Right ventricle myocardium inferior (tissue), 1 donor: ENCODE results near the gene MAP3K20. TPM values are rescaled to one million over a fixed set of nuclear protein-coding genes. Genes with fewer than 3 reads are reported as not detected.
"Not testable (repeated sequence)": the region's sequence is repeated elsewhere in the genome, so short reads cannot be mapped to it uniquely, and the experiment has no call there.

ENCODE experiments used
- ATAC-seq: fragments of 200-7000 bp; cut with Tn5 transposase; one replicate; pipeline ENCODE4 v1.9.1; 2020; ENCODE audit warnings: mild to moderate bottlenecking, moderate library complexity
- DNase-seq: peaks from one replicate; pipeline ENCODE4 v3.0.0; 2021; ENCODE audit errors: missing footprints
- intact Hi-C: fragments of 100-400 bp; cut with DNase I; formaldehyde crosslinking; loops from one replicate; pipeline ENCODE4 v1.11.0; 2022
- total RNA-seq: library from RNA; stranded (reverse); fragmentation: NEBNext Ultra II Directional; extraction: Animal tissue kit (Norgen Biotek cat#: 25700); gene quantifications from one replicate; pipeline ENCODE4 v1.2.1, GENCODE V29; 2021
- donor health status: DM: no; HTN: yes; CAD: no; lungs with severe emphysema.

MAP3K20 gene
- total RNA-seq, 1 donor from 2014 or later = 435 TPM

DNA sequence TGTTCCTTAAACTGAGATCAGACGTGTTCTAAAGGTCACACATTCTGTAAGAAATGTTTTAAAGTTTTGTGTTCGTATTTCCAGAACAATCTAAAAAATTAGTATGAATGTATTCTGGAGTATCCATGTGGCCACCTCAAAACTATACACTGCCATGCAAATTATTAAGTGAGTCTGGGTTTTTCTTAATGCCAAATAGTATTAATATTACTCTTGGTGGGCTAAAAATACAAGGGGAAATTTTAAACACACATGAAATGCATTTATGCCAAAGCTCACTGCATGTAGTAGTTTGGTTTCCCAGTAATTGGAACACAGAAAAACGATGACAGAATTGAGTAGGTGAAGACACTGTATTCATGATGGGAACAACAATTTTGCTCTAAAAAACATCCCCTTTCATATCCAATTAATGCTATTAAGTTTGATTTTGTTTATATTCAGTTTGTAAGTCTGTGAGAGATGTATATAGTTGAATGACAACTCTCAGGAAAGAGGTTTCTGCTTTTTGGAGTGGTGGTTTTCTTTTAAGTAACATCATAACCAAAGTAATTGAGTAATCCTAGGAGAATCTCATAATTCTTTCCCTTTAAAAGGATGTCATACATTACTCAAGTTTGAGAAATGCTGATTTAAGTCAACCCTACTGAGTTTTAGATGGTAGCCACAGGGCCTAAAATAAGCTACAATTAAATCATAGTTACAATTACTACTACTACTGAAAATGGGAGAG lies 203.3 kb downstream of the MAP3K20 start:
- DNase-seq (no peak), ATAC-seq (no peak)
- intact Hi-C loops = no loop called here

- no peak for ATAC-seq
These were observed 203.9 kb downstream of the MAP3K20 start for GRCh38 chr2:173279527-173279868.

DNA sequence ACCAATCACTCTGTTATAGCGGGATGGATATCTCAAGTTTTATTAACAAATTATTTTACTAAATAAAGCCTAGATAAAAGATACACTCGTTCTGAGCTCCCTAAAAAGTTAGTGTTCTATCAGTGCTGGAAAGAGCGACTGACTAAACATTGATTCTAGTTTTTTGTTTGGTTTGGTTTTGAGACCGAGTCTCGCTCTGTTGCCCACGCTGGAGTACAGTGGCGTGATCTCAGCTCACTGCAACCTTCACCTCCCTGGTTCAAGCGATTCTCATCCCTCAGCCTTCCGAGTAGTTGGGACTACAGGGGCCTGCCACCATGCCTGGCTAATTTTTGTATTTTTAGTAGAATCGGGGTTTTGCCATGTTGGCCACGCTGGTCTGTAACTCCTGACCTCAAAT lies 205.2 kb downstream of the MAP3K20 start:
- DNase-seq (no peak), ATAC-seq (no peak)
- intact Hi-C loops = no loop called here

More at GRCh38 chr2:173279527-173279868, 203.9 kb downstream of the MAP3K20 start:
- intact Hi-C loops = no loop called here
- no peak for DNase-seq

DNA sequence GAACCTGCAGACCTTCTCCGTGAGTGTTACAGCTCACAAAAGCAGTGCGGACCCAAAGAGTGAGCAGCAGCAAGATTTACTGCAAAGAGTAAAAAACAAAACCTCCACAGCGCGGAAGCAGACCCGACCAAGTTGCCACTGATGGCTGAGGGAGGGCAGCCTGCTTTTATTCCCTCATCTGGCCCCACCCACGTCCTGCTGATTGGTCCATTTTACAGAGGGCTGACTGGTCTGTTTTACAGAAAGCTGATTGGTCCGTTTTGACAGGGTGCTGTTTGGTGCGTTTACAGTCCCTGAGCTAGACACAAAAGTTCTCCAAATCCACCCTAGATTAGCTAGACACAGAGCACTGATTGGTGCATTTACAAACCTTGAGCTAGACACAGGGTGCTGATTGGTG lies 206.3 kb downstream of the MAP3K20 start:
- DNase-seq, ATAC-seq, intact Hi-C loops: not testable (repeated sequence)

DNA sequence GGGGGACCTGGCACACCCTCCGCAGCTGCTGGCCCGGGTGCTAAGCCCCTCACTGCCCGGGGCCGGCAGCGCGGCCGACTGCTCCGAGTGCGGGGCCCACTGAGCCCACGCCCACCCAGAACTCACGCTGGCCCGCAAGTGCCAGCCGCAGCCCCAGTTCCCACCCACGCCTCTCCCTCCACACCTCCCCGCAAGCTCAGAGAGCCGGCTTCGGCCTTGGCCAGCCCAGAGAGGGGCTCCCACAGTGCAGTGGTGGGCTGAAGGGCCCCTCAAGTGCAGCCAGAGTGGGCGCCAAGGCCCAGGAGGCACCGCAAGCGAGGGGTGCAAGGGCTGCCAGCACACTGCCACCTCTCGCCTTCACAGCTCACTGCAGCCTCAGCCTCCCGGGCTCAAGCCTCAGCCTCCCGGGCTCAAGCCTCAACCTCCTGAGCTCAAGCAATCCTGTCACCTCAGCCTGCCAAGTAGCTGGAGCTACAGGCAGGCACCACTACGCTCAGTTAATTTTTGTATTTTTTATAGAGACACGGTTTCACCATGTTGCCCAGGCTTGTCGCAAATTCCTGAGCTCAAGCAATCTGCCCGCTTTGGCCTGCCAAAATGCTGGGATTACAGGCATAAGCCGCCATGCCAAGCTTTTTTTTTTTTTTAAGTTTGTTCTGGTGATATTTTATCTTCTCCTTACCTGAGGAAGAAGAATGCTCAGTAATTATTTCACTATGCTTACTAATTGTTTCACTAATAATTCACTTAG lies 207.3 kb downstream of the MAP3K20 start:
- ATAC-seq = no peak
- intact Hi-C loops = no loop called here

DNA sequence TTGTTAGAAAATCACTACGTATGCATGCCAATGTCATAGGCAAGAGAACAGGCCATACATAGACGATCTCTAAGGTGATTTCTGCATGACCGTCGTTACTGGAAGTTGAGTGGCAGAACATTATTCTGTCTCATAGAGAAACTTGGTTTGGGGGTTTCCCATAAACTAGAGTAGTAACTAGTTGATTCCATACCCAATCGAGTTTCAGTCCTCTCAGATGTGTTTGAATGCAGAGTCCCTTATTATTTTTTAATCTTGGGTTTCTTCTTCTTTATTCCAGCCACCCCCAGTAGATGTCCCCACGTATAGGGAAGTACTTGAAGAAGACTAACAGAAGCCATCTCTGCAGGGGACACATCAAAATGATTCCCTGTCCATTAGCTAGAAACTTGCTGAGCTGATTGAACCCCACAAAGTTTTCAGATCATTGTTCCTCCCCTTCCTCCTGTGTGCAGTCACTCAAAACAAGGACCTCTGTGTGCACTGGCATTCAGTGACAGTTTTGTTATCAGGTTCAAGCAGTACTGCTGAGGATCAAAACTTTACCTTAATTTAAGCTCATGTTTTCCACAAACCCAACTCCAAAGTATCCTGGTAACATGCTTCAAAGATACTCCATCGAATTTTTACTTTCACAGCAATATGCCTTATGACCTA lies 210.6 kb downstream of the MAP3K20 start:
- ATAC-seq (no peak), DNase-seq (no peak)
- intact Hi-C loops = no loop called here

More for the DNA sequence above, 207.3 kb downstream of the MAP3K20 start:
- DNase-seq = no peak

GRCh38 chr2:173287594-173287993 lies 211.9 kb downstream of the MAP3K20 start:
- intact Hi-C loops = no loop called here
- ATAC-seq (no peak), DNase-seq (no peak)

- intact Hi-C loops = no loop called here
- DNase-seq (no peak), ATAC-seq (no peak)
These were observed 212.9 kb downstream of the MAP3K20 start for GRCh38 chr2:173288561-173288960.

DNA sequence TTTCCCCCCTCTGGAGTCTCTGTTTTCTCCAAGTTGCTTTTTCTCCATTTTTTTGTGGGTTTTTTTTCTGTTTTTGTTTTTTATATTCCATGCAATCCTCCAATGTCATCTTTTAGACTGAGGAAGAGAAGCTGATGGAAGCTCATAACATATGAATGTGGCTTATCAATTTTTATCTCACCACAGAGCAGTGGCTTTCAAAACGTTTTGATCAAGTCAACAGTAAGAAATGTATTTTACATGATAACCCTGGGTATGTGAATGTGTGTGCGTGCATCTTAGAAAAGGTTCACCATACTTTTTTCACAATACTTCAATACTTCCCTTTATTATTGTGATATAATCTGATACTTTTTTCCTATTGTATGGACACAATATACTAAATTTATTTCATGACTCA lies 214.4 kb downstream of the MAP3K20 start:
- intact Hi-C loops = no loop called here
- no peak for DNase-seq
- no peak for ATAC-seq

DNA sequence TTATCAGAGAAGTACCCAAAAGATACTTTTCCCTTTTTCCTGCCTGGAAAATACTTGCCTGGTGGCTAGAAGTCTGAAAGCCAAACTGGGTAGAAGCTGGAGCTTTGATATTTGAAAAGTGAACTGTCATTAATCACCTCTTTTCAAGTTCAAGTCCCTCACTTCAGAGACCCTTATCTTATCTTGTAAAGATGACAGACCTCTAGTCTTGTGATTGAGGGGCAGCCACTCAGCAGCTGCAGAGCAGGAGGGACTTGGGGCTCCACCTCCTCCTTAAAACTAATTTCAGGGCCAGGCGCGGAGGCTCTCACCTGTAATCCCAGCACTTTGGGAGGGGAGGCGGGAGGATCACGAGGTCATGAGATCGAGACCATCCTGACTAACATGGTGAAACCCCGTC lies 214.9 kb downstream of the MAP3K20 start:
- no peak for ATAC-seq
- intact Hi-C loops = no loop called here
- DNase-seq = no peak

GRCh38 chr2:173291412-173291811 lies 215.8 kb downstream of the MAP3K20 start:
- ATAC-seq (no peak), DNase-seq (no peak)
- intact Hi-C loops = no loop called here

- ATAC-seq (no peak), DNase-seq (no peak)
- intact Hi-C loops = no loop called here
These were observed 220.6 kb downstream of the MAP3K20 start for GRCh38 chr2:173296235-173296634.

GRCh38 chr2:173298536-173299097 lies 223.0 kb downstream of the MAP3K20 start:
- DNase-seq (no peak), ATAC-seq (no peak)
- intact Hi-C loops = no loop called here

- no peak for DNase-seq
- intact Hi-C loops = no loop called here
- no peak for ATAC-seq
These were observed 224.1 kb downstream of the MAP3K20 start for GRCh38 chr2:173299764-173300163.

DNA sequence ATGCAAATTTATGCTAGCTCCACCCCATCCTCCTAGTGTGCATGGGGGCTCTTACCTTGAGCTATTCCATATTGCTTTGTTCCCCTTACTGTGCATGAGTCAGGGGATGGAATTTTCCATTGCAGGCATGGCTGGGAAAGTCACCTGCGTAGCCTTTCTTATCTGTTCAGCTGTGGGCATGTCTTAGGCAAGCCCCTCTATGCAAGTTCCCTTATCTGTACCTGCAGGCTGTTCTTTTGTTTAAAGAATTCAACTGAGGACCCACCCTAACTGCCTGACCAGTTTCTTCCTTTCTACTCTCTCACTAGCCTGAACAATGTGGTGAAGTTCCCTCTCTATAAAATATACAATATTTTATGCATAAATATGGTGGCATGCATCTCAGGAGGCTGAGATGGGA lies 224.8 kb downstream of the MAP3K20 start:
- no peak for ATAC-seq
- intact Hi-C loops = no loop called here
- no peak for DNase-seq

GRCh38 chr2:173301549-173301948 lies 225.9 kb downstream of the MAP3K20 start:
- intact Hi-C loops, ATAC-seq, DNase-seq: not testable (repeated sequence)

- no peak for DNase-seq
- no peak for ATAC-seq
- intact Hi-C loops = no loop called here
These were observed 229.7 kb downstream of the MAP3K20 start for GRCh38 chr2:173305303-173305702.

GRCh38 chr2:173307293-173307692 lies 231.6 kb downstream of the MAP3K20 start:
- intact Hi-C loops = no loop called here
- ATAC-seq (no peak), DNase-seq (no peak)

DNA sequence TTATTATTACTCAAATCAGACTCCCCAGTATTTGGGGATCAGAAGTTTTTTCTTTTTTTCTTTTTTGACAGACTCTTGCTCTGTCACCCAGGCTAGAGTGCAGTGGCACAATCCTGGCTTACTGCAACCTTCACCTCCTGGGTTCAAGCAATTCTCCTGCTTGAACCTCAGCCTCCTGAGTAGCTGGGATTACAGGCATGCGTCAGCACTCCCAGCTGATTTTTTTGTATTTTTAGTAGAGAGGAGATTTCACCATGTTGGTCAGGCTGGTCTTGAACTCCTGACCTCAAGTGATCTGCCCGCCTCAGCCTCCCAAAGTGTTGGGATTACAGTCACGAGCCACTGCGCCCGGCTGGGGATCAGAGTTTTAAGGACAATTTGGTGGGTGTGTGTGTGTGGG lies 233.7 kb downstream of the MAP3K20 start:
- ATAC-seq, DNase-seq, intact Hi-C loops: not testable (repeated sequence)
